ENCODE measurements around the gene MDP1.

MDP1 gene

GRCh38 chr14:24198814-24199524, 16.9 kb downstream of the MDP1 start:
- DNase-seq (ENCODE audit: low spot score), result no peak

GRCh38 chr14:24197056-24197450, 18.8 kb downstream of the MDP1 start:
- no peak for DNase-seq (ENCODE audit: low spot score)

DNA sequence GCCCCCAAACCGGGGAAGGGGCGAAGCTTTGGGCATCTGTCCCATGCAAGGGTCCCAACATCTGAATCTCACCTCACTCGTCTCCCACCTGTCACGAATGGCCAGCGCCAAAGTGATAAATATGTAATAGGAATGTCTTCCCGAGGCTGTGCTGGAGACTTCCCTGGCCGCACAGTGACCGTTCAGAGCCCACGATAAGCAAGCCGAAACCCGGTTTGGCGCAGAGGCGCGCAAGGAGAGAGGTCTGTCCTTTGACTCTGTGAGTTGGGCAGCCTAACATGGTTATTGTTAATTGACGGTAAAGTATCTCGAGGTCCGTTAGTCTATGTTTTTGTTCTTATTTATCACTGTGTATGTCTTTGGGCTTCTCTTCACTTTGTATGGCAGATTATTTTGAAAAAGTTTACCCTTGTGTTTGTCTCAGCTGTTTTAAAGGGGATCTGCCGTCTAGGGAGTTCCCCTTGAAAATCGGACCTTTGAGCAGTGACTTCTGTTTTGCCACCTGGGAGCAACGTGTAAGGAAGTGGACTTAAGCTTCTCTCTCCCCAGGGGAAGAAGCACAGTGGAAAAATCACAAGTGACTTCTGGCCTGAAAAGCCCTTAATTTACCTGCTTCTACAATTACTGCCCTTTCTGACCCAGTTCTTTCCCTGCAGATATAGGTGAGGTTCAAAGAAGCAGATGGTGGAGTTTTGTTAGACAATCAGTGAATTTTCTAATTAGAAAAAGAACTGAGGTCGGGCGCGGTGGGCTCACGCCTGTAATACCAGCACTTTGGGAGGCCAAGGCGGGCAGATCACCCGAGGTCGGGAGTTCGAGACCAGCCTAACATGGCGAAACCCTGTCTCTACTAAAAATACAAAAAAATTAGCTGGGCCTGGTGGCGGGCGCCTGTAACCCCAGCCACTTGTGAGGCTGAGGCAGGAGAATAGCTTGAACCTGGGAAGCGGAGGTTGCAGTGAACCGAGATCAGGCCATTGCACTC, 19.5 kb downstream of the MDP1 start:
- DNase-seq (ENCODE audit: low spot score), result peak; percentile 39

DNA sequence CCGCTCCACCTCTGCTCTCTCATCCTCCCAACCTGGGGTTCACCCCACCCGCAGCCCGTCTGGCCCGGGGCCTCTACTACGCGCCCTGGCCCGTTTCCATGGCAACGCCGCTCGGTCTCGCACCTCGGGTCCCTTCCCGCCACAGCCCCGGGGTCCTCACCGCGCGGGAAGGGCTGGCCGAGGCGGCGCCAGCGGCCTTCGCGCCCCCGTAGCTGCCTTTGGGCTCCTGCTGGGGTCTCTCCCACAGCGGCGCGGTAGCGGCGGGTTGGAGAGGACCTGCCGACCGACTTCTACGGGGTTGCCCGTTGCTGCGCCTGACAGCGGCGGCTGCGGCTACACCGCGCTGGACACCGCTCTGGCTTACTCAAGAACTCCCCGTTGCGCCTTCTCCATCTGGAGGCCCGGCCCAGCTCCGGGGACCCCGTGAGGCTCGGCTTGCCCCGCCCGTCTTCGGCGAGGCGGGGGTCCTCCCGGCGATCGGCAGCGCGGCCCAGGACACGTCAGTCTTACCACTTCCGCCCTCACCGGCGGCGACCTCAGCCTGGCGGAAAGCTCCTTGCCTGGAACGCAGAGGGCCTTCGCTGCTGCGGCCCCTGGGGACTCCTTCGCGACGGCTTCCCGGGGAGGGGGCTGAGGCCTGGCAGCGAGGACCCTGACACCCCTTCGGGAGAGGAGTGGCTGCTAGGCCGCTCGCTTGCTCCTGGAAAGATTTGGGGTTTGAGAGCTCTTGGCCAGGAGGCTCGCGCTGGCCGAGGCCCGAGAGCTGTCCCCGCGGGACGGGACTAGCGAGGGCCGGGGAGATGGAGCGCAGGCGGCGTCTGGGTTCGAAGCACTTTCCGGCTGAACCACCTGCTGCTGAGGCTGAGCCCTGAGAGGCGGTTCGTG, 20.4 kb downstream of the MDP1 start, which contains the start of gene TM9SF1:
Gene TM9SF1 (minus strand): TSS at position 256 of the 885 bp plus-strand sequence. CDS start 422 bp downstream, outside the sequence.
- peak; percentile 84 for DNase-seq (ENCODE audit: low spot score)

- no peak for DNase-seq (ENCODE audit: low spot score)
Observed at GRCh38 chr14:24194873-24195185, 21.0 kb downstream of the MDP1 start.

DNA sequence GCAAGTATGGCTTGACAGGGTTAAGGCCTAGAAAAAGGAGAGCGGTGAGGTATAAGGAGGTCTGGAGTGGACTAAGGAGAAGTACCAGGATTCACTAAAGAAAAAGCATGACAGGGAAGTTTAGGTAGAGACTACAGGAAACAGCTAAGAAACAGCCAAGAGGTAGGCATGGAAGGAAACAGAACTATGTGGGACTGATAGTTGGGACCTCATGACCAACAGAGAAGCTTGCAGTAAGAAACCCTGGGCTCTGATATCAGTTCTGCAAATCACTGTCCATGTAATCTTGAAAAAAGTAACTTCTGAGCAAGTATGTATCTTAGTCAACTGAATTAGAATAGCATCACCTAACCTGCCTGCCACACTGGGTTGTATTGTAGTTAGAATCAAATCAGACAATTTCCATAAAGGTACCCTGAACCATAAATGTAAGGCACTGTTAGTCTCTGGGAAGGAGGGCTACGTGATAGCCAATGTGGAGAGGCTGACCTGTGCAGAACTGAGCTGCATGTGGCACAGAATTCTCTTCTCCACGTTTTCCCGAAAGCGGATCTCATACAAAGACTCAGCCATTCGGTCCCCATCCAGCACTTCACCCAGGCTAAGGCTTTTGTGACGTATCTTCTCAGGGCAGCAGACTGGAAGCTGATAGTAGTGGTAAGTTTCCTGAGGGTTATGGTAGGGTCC, 21.5 kb downstream of the MDP1 start:
- DNase-seq (ENCODE audit: low spot score), result no peak

DNA sequence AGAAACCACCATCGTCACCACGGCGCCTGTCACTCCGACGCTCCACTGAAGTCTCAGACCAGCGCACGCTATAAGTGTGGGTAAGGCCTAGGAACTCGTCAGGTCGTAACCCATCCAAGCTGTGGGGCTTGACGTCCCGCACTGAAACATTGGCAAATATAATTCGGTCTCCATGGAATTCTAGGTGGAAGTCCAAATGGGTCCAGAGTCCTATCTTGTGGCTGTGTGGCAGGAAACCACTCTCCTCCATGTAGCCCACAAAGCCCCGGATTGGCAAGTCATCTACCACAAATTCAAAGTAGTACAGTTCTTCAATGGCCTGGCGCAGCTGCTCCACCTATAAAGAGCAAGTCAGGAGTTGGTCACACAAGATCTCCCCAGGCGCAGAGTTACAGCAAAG, 22.9 kb downstream of the MDP1 start:
- DNase-seq (ENCODE audit: low spot score), result no peak

- no peak for DNase-seq (ENCODE audit: low spot score)
Observed at GRCh38 chr14:24190416-24190815, 25.4 kb downstream of the MDP1 start.

GRCh38 chr14:24189460-24189859, 26.4 kb downstream of the MDP1 start:
- no peak for DNase-seq (ENCODE audit: low spot score)

GRCh38 chr14:24189059-24189375, 26.8 kb downstream of the MDP1 start:
- DNase-seq (ENCODE audit: low spot score), result no peak

DNA sequence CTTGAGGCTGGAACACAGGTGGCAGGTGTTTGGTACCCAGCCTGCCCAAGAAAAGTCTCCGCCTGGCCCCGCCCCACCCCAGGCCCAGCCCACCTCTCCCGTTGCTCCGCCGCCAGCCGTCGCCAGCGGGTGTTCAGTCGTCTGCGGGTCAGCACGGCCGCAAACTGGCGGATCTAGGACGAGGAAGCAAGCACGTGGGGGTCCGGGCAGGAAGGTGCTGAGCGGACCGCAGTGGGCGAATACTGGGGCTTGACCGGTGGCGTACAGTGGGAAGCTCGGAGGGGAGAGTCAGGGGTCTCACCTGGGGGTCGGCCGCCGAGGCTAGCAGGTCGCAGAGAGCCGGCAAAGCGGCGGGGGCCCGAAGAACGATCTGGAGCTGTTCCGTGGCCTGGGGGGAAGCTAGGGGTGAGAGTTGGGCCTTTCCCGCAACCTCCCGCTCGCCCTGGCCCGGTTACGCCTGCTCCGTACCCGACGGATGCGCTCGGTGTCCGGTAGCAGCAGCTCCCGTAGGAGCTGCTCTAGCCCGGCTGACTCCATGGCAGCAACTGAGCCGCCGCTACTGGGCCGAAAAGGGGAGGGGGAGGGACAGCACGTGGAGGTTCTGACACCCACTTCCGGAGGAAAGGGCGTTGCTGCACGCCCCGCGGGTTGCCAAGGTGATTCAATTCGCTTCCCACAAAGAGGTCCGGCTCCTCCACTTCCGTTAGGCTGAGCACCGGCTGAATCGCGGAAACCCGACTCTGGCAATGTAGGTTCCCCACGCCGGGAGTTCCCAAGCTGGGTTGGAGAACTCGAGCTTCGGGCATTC, 27.4 kb downstream of the MDP1 start, which contains the start of gene IPO4:
Gene IPO4 (minus strand): TSS at position 566 of the 808 bp plus-strand sequence. CDS start 29 bp downstream, at position 537.
- DNase-seq (ENCODE audit: low spot score), result peak; percentile 84

- no peak for DNase-seq (ENCODE audit: low spot score)
Observed at GRCh38 chr14:24187539-24187915, 28.3 kb downstream of the MDP1 start.

DNA sequence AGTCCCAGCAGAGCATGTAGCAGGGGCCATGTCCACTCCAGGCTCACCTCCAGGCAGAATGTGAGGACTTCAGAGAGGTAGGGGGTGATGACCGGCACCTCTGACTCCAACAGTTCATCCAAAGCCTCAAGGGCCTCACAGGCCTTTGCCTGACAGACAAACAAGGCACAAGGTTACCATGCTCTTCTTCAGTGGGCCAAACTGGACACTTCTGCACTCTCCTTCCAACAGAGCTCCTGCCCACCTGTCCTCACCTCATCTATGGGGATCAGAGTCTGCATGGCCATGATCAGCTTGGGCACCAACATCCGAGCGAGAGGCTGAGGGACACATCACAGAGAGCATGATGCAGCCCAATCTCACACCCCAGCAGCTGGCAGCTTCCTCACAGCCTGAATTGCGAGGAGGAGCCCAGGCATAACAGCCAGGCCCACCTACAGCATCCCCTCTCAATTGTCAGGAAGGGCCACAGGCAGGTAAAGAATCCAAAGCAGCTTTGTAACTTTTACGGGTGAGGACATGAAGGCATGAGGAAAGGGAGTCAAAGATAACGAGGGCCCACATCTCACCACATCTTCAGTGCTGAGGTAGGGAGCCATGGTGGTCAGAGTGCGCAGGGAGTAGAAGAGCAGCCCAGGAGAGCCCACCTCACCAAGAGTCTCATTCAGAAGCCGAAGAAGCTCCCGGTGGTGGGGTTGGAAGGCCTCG, 28.9 kb downstream of the MDP1 start:
- DNase-seq (ENCODE audit: low spot score), result no peak

- DNase-seq (ENCODE audit: low spot score), result no peak
Observed at GRCh38 chr14:24185741-24186140, 30.1 kb downstream of the MDP1 start.

GRCh38 chr14:24185026-24185425, 30.8 kb downstream of the MDP1 start:
- DNase-seq (ENCODE audit: low spot score), result no peak

- DNase-seq (ENCODE audit: low spot score), result no peak
Observed at GRCh38 chr14:24184104-24184970, 31.5 kb downstream of the MDP1 start.

GRCh38 chr14:24183014-24183481, 32.8 kb downstream of the MDP1 start:
- no peak for DNase-seq (ENCODE audit: low spot score)

GRCh38 chr14:24182110-24182882, 33.6 kb downstream of the MDP1 start:
- DNase-seq (ENCODE audit: low spot score), result no peak
